Skeletal muscle satellite cell (primary cell): Measurements from ENCODE around the gene CCDC87.
A peak's percentile ranks its signal among the peaks of the same experiment; 100 is the strongest.

Experiments used
- H3K27me3 ChIP-seq: 2 replicates; pipeline ENCODE4 v1.7.0; 2013; ENCODE audit warnings: low read length; ENCODE audit not compliant: control insufficient read depth, insufficient read depth
- H3K36me3 ChIP-seq: 2 replicates; pipeline ENCODE4 v1.7.0; 2013; ENCODE audit warnings: mild to moderate bottlenecking, control low read depth, low read length; ENCODE audit not compliant: insufficient read depth
- H3K4me1 ChIP-seq: 2 replicates; pipeline ENCODE4 v1.7.0; 2013; ENCODE audit warnings: low read length; ENCODE audit not compliant: control insufficient read depth, insufficient read depth
- H3K4me2 ChIP-seq: 2 replicates; pipeline ENCODE4 v1.7.0; 2013; ENCODE audit warnings: mild to moderate bottlenecking, low read length
- H3K4me3 ChIP-seq: 2 replicates; pipeline ENCODE4 v1.7.0; 2013; ENCODE audit warnings: low read length
- H3K9ac ChIP-seq: 2 replicates; pipeline ENCODE4 v1.7.0; 2013; ENCODE audit warnings: mild to moderate bottlenecking, low read depth, low read length, moderate library complexity
- H3K9me3 ChIP-seq: replicated peaks from 2 replicates; pipeline ENCODE4 v1.7.0; 2013; ENCODE audit warnings: mild to moderate bottlenecking, control low read depth, low read length

CCDC87 gene

DNA sequence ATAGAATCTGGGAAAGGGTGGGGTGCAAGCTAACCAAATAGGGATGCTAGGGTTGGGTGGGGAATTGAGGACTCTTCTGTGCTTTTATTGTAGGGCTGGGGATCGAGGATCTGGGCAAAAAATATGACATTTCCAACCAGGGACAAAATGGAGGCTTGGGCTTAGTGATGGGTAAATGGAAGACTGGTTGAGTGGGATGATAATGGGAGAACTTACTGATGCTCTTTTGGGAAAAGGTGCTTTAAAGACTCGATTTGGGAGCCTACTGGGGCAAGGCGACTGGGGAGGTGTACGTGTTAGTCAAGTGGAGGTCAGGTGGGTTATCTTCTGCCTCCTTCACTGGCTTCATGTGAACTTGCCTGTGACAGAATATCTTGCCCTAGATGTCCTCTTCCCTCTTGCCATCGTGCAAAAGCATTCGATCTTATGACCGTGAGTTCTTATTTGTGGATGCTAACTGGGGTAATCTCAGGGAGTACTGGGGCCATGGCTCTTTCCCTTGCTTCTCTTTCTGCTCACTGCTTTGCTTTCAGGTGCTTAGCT lies 35.3 kb upstream of the CCDC87 start:
- Histone ChIP-seq H3K9me3 (no peaks in the 10 kb centered on the region), H3K4me3 (no peak overlapping the region), H3K4me1 (no peaks in the 10 kb centered on the region), H3K36me3 (peaks cover 77% of the 10 kb centered on the region), H3K27me3 (no peaks in the 10 kb centered on the region), H3K4me2 (no peak overlapping the region), H3K9ac (no peak overlapping the region)

DNA sequence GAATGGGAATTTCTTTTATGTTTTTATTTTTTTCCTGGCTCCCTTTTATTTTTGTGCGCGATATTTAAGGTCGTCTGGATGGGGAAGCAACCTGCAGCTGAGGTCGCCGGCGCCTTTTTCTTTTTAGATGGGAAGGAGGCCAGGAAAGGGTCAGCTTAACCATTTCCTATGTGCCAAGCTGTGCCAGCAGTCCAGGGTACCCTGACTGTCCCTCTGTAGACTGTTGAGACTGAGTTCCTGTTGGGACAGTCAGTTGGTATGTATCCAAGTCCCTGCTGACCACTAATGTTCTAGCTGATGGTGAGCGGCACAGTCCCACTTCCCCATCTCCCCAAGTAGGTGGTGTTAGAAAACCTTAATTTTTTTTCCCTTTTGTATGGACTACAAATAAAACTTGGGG lies 34.1 kb upstream of the CCDC87 start:
- Histone ChIP-seq H3K27me3 (no peaks in the 10 kb centered on the region), H3K4me2 (no peak overlapping the region), H3K9ac (no peak overlapping the region), H3K4me3 (no peak overlapping the region), H3K36me3 (peaks cover 83% of the 10 kb centered on the region), H3K4me1 (peaks cover 4% of the 10 kb centered on the region), H3K9me3 (no peaks in the 10 kb centered on the region)

DNA sequence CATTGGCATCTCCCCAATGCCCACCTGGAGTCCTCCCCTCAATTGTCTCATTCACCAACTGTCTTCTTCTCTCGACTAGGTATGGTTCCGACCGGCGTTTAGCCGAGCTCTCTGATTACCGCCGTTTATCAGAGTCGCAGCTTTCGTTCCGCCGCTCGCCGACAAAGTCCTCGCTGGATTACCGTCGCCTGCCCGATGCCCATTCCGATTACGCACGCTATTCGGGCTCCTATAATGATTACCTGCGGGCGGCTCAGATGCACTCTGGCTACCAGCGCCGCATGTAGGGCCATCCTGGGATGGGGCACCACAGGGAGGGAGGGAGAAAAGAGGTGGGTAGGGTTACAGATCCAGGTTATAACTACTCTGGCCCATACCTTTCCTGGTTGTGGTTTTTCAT lies 33.5 kb upstream of the CCDC87 start:
- Histone ChIP-seq H3K27me3 (no peaks in the 10 kb centered on the region), H3K36me3 (peaks cover 85% of the 10 kb centered on the region), H3K9ac (no peak overlapping the region), H3K9me3 (no peaks in the 10 kb centered on the region), H3K4me1 (peaks cover 4% of the 10 kb centered on the region), H3K4me2 (no peak overlapping the region), H3K4me3 (no peak overlapping the region)

DNA sequence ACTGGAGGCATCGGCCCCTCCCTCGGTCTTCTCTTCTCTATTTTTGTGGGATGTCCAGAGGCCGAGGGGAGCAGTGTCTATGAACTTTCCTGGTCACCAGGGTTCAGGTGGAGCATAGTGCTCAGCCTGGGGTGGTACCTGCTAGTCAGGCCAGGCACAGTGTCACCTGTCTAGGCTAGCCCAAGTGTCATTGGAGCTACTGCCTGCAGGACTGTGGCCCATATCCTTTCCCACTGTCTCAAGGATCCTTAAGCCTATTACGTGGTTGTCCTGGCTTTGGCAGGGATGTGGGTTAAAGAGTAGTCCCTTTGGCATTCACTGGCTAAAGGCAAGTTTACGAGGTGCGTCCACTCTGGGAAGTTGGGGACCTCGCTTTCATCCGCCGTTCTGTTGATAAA lies 32.9 kb upstream of the CCDC87 start:
- Histone ChIP-seq H3K36me3 (peaks cover 87% of the 10 kb centered on the region), H3K4me1 (peaks cover 9% of the 10 kb centered on the region), H3K4me3 (no peak overlapping the region), H3K4me2 (no peak overlapping the region), H3K9ac (no peak overlapping the region), H3K27me3 (no peaks in the 10 kb centered on the region), H3K9me3 (no peaks in the 10 kb centered on the region)

DNA sequence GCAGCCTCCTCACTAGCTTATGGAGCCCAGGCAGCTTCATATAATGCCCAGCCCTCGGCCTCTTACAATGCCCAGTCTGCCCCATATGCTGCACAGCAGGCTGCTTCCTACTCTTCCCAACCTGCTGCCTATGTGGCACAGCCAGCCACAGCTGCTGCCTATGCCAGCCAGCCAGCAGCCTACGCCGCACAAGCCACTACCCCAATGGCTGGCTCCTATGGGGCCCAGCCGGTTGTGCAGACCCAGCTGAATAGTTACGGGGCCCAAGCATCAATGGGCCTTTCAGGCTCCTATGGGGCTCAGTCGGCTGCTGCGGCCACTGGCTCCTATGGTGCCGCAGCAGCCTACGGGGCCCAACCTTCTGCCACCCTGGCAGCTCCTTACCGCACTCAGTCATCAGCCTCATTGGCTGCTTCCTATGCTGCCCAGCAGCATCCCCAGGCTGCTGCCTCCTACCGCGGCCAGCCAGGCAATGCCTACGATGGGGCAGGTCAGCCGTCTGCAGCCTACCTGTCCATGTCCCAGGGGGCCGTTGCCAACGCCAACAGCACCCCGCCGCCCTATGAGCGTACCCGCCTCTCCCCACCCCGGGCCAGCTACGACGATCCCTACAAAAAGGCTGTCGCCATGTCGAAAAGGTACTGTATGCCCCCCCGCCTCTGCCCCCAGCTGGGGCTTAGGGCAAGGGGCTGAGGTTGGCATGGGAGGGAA lies 32.3 kb upstream of the CCDC87 start:
- Histone ChIP-seq H3K9me3 (no peaks in the 10 kb centered on the region), H3K36me3 (peaks cover 84% of the 10 kb centered on the region), H3K4me2 (no peak overlapping the region), H3K27me3 (no peaks in the 10 kb centered on the region), H3K4me3 (no peak overlapping the region), H3K4me1 (peaks cover 9% of the 10 kb centered on the region), H3K9ac (no peak overlapping the region)

DNA sequence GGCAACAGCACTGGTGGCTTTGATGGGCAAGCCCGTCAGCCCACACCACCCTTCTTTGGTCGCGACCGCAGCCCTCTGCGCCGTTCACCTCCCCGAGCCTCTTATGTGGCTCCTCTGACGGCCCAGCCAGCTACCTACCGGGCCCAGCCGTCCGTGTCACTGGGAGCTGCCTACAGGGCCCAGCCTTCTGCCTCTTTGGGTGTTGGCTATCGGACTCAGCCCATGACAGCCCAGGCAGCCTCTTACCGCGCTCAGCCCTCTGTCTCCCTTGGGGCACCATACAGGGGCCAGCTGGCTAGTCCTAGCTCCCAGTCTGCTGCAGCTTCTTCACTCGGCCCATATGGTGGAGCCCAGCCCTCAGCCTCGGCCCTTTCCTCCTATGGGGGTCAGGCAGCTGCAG lies 31.6 kb upstream of the CCDC87 start:
- Histone ChIP-seq H3K9ac (no peak overlapping the region), H3K9me3 (no peaks in the 10 kb centered on the region), H3K4me1 (peaks cover 9% of the 10 kb centered on the region), H3K27me3 (no peaks in the 10 kb centered on the region), H3K4me2 (no peak overlapping the region), H3K4me3 (no peak overlapping the region), H3K36me3 (peaks cover 77% of the 10 kb centered on the region)

DNA sequence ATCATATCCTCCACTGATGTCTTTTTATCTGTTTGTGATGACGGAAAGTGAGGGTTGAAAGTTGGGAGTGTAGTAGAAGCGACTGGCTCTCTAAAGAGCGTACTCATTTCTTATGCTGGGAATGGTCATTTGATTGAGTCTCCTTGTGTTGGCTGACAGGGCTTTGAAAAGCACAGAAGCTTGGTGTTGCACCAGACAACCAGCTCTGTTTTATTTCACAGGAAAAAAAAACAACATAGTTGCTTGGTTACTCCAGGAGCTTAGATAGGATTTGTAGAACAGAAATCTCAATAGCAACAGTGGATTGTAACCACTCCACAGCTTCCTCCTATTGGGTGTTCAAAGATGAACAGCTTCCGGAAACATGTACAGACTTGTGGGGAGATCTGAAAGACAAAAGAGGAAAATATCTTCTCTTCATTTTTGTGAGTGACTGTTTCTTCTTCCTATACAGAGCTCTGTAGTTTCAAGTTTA lies 26.3 kb upstream of the CCDC87 start:
- Histone ChIP-seq H3K4me1 (peaks cover 26% of the 10 kb centered on the region), H3K9ac (peak overlapping the region; percentile 91), H3K4me3 (peak overlapping the region; percentile 95)

DNA sequence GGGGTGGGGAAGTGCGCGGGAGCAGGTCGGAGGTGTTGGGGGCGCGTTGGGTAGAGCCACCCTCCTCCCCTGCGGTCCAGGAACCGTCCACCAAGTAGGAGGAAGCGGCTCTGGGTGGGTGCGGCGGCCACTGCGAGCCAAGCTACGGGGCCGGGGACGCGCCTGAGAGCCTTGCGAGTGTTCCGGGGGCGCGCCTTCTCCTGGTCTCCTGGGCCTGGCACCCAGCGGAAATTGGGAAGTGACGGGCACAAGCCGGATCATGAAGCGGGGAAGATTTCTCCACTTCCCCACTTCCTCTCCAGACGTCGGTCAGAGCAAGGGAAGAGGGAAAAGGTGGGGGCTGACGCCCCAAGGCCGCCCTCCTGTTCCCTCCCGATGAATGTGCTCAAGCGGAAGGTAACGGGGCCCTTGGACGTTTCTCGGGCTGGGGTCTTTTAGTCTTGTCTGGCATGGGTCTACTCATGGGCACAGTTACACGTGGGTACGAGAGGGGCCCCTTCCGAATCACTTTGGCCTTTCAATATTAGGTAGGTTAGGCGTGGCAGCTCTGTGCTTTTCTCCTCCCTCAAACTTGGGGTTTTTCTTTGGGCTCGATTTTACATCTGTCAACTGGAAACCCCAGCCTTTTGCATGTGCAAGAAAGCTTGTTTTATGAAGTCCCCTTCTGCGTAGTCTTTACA lies 24.4 kb upstream of the CCDC87 start:
- peaks cover 20% of the 10 kb centered on the region for H3K36me3 ChIP-seq
- peak overlapping the region; percentile 75 for H3K4me2 ChIP-seq
- peak overlapping the region; percentile 95 for H3K4me3 ChIP-seq
- H3K9ac ChIP-seq = peak overlapping the region; percentile 91
- peaks cover 21% of the 10 kb centered on the region for H3K4me1 ChIP-seq
- H3K27me3 ChIP-seq = no peaks in the 10 kb centered on the region
- H3K9me3 ChIP-seq = no peaks in the 10 kb centered on the region

More for the DNA sequence above, 26.3 kb upstream of the CCDC87 start:
- Histone ChIP-seq H3K4me2 (peak overlapping the region; percentile 75), H3K9me3 (no peaks in the 10 kb centered on the region), H3K27me3 (no peaks in the 10 kb centered on the region), H3K36me3 (peaks cover 38% of the 10 kb centered on the region)

DNA sequence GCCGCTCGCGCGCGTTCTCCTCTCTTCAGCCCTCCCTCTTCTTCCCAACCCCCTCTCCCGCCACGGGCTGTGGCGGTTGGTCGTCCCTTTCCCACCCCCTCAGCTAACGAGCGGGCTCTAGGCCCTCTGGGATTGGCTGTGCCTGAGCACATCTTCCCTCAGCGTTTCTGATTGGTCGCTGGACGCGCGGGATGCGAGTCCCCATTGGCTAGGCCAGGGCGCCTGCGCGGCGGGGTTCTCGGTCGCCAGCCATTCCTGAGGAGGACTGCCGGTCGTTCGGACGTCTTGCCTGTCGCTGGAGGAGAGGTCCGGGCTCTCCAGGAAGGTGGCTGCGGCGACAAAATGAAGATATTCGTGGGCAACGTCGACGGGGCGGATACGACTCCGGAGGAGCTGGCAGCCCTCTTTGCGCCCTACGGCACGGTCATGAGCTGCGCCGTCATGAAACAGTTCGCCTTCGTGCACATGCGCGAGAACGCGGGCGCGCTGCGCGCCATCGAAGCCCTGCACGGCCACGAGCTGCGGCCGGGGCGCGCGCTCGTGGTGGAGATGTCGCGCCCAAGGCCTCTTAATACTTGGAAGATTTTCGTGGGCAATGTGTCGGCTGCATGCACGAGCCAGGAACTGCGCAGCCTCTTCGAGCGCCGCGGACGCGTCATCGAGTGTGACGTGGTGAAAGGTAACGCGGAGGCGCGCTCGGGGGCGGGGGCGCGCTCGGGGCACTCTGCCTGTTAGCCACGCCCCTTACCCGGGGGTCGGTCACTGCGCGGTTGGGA lies 23.7 kb upstream of the CCDC87 start, which contains the start of gene RBM14:
RBM14 (plus strand) TSS at position 252 of the 776 bp plus-strand sequence; CDS start at position 343, 91 bp downstream.
- Histone ChIP-seq H3K9me3 (no peaks in the 10 kb centered on the region), H3K27me3 (no peaks in the 10 kb centered on the region), H3K4me2 (peak within 1 kb of the TSS; percentile 89), H3K4me1 (peaks cover 21% of the 10 kb centered on the region), H3K36me3 (peaks cover 17% of the 10 kb centered on the region), H3K4me3 (peak within 1 kb of the TSS; percentile 95), H3K9ac (peak within 1 kb of the TSS; percentile 92)

DNA sequence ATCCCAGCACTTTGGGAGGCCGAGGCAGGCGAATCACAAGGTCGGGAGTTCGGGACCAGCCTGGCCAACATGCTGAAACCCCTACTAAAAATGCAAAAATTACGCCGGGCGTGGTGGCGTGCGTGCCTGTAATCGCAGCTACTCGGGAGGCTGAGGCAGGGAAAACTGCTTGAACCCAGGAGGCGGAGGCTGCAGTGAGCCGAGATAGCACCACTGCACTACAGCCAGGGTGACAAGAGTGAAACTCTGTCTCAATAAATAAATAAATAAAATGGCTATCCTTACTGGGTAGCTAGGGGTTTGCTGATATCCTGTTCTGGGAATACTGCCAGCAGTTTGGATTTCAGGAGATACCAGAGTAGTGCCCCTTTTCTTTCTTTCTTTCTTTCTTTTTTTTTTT lies 21.2 kb upstream of the CCDC87 start:
- Histone ChIP-seq H3K9ac (no peak overlapping the region), H3K4me1 (peaks cover 13% of the 10 kb centered on the region)

DNA sequence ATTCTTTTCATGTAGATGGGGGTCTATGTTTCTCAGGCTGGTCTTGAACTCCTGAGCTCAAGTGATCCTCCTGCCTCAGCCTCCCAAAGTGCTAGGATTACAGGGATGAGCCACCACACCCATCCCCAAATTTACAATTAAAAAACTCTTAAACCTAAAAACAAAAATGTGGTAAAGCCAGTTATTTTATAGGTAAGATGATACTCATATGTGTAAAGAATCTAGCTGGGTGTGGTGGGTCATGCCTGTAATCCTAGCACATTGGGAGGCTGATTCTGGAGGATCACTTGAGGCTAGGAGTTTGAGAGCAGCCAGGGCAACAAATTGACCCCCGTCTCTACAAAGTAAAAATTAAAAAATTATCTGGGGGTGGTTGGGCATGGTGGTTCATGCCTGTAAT lies 19.6 kb upstream of the CCDC87 start:
- H3K4me1 ChIP-seq = peaks cover 10% of the 10 kb centered on the region
- no peak overlapping the region for H3K4me2 ChIP-seq
- no peaks in the 10 kb centered on the region for H3K36me3 ChIP-seq
- H3K27me3 ChIP-seq = no peaks in the 10 kb centered on the region
- H3K4me3 ChIP-seq = no peak overlapping the region
- H3K9me3 ChIP-seq = no peaks in the 10 kb centered on the region
- no peak overlapping the region for H3K9ac ChIP-seq

More for the DNA sequence above, 21.2 kb upstream of the CCDC87 start:
- Histone ChIP-seq H3K4me2 (no peak overlapping the region), H3K36me3 (peaks cover 11% of the 10 kb centered on the region), H3K4me3 (no peak overlapping the region), H3K27me3 (no peaks in the 10 kb centered on the region), H3K9me3 (no peaks in the 10 kb centered on the region)
